NB4 (cell line): ENCODE results near the gene FNIP1.

Experiments used
- CTCF ChIP-seq: IDR thresholded peaks from one replicate; pipeline ENCODE4 v1.5.1; 2012; ENCODE audit warnings: low read depth, low read length
- POLR2A ChIP-seq: IDR thresholded peaks from 2 replicates; pipeline ENCODE4 v1.6.1; 2011; ENCODE audit warnings: mild to moderate bottlenecking; ENCODE audit not compliant: insufficient read length; ENCODE audit errors: extremely low read depth

DNA sequence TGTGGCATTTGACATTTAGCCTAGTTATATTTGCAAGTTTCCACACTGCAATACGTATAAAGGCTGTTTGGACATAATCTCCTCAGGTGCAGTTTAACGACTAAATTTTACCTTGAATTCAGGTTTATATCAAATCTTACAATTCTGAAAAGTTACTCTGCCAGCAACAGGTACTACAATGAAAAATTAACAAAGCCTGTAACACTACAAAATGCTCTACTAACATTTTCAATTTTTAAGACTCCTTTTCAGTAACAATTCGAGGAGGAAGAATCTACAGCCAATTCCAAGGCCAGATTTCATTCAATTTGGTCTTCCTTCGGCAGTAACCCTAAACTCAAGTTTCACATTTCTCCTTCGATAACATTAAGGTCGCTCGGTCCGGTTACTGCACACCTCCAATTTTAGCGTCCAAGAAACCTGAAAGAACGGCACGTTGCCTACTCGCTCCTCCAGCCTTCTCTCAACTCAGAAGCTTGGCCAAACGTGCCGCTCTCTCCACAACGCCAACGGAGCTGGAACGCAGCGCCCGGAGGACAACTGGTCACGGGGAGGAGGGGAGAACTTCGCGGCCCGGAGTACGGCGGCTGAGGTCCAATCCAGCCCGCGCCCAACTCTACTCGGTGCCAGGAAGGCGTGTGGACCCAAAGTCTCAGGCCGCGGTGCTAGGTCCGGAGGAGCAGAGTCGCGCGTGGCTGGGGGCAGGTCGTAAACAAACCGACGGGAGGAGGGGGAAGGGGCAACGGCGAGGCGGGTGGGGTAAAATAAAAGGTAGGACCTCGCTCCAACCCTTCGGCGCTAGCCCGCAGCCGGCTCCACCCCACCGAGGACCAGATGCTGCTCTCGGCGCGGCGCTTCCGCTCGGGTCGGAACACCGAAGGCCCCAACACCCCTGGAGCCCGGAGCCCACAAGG is 681 bp downstream of the FNIP1 start:
- no peak for TF ChIP-seq CTCF
- no peak for TF ChIP-seq POLR2A
